IMR-90 (cell line): ENCODE data around the gene KATNAL2. TPM values are rescaled to one million over a fixed set of nuclear protein-coding genes. Genes with fewer than 3 reads are reported as not detected.

Experiments
- ATAC-seq: fragments of 200-7000 bp; cut with Tn5 transposase; 2 replicates; pipeline ENCODE4 v1.9.1; 2020; ENCODE audit warnings: low read depth, mild to moderate bottlenecking, moderate library complexity
- BruUV-seq: library from RNA; stranded (reverse); fragments of 400-500 nt; replicated peaks from 2 replicates; lab custom pipeline; 2021; lab: Mats Ljungman, UMichigan
- CTCF ChIA-PET: fragments of 300-600 bp; formaldehyde crosslinking; extraction: SDS; loops from one replicate; lab custom pipeline; 2021; ENCODE audit warnings: antibody characterized with exemption; lab: Yijun Ruan, JAX
- POLR2A ChIA-PET: fragments of 300-600 bp; sonication (Branson Sonifier 250); formaldehyde crosslinking; loops from one replicate; lab custom pipeline; 2022; ENCODE audit warnings: antibody characterized with exemption; ENCODE audit not compliant: unreplicated experiment; lab: Charles Lee
- DNase-seq: peaks from one replicate; pipeline ENCODE4 v3.0.0; 2013
- H2AFZ ChIP-seq: replicated peaks from 2 replicates; pipeline ENCODE3; 2013; ENCODE audit warnings: low read length, mild to moderate bottlenecking; ENCODE audit not compliant: poor library complexity
- H2AK5ac ChIP-seq: 2 replicates; pipeline ENCODE4 v1.6.1; 2013; ENCODE audit warnings: low read depth, low read length, inconsistent platforms
- H2AK9ac ChIP-seq: replicated peaks from 2 replicates; pipeline ENCODE3; 2013; ENCODE audit warnings: mild to moderate bottlenecking, low read depth, low read length, moderate library complexity; ENCODE audit not compliant: poor library complexity
- H2BK120ac ChIP-seq: 2 replicates; pipeline ENCODE4 v1.6.1; 2013; ENCODE audit warnings: low read depth, low read length, inconsistent platforms
- H2BK15ac ChIP-seq: 3 replicates; pipeline ENCODE4 v1.6.1; 2013; ENCODE audit warnings: low read depth, low read length, inconsistent platforms
- H2BK20ac ChIP-seq: 2 replicates; pipeline ENCODE4 v1.6.1; 2013; ENCODE audit warnings: low read depth, mild to moderate bottlenecking, inconsistent platforms, low read length, moderate library complexity
- H2BK5ac ChIP-seq: 2 replicates; pipeline ENCODE4 v1.6.1; 2013; ENCODE audit warnings: mild to moderate bottlenecking, low read depth, low read length, inconsistent platforms; ENCODE audit not compliant: poor library complexity, severe bottlenecking
- H3K14ac ChIP-seq: replicated peaks from 2 replicates; pipeline ENCODE4 v1.6.1; 2013; ENCODE audit warnings: low read depth, low read length, inconsistent platforms
- H3K18ac ChIP-seq: 2 replicates; pipeline ENCODE4 v1.6.1; 2013; ENCODE audit warnings: low read depth, low read length, control low read depth
- H3K23ac ChIP-seq: 2 replicates; pipeline ENCODE4 v1.6.1; 2013; ENCODE audit warnings: low read depth, low read length, inconsistent platforms
- H3K27ac ChIP-seq: 2 replicates; pipeline ENCODE4 v1.5.1; 2013; ENCODE audit warnings: mild to moderate bottlenecking, control low read depth, low read length; ENCODE audit not compliant: insufficient read depth
- H3K27me3 ChIP-seq: 2 replicates; pipeline ENCODE4 v1.6.1; 2013; ENCODE audit warnings: low read length; ENCODE audit not compliant: control insufficient read depth, insufficient read depth
- H3K36me3 ChIP-seq: 2 replicates; pipeline ENCODE4 v1.6.1; 2013; ENCODE audit warnings: low read length, mixed read lengths; ENCODE audit not compliant: control insufficient read depth, insufficient read depth
- H3K4ac ChIP-seq: 2 replicates; pipeline ENCODE4 v1.6.1; 2013; ENCODE audit warnings: low read depth, low read length, inconsistent platforms
- H3K4me1 ChIP-seq: 2 replicates; pipeline ENCODE4 v1.6.1; 2013; ENCODE audit warnings: low read length, mixed read lengths; ENCODE audit not compliant: control insufficient read depth, insufficient read depth
- H3K4me2 ChIP-seq: 2 replicates; pipeline ENCODE4 v1.6.1; 2013; ENCODE audit warnings: low read depth, mild to moderate bottlenecking, control low read depth, low read length, moderate library complexity
- H3K4me3 ChIP-seq: 2 replicates; pipeline ENCODE4 v1.5.1; 2013; ENCODE audit warnings: low read depth, mild to moderate bottlenecking, control low read depth, low read length, moderate library complexity; ENCODE audit not compliant: insufficient read depth
- H3K56ac ChIP-seq: 2 replicates; pipeline ENCODE4 v1.6.1; 2013; ENCODE audit warnings: low read length, inconsistent platforms; ENCODE audit not compliant: insufficient read depth; ENCODE audit errors: extremely low read depth
- H3K79me1 ChIP-seq, 2 experiments: 2 replicates each; pipeline ENCODE4 v1.6.1; 2013; ENCODE audit warnings: low read length in 2 of 2, inconsistent platforms in 1 of 2, low read depth in 1 of 2
- H3K9ac ChIP-seq: 2 replicates; pipeline ENCODE4 v1.6.1; 2013; ENCODE audit warnings: low read depth, low read length, control low read depth
- H3K9me1 ChIP-seq: 2 replicates; pipeline ENCODE4 v1.6.1; 2013; ENCODE audit warnings: low read length, inconsistent platforms; ENCODE audit not compliant: insufficient read depth
- H3K9me3 ChIP-seq: 2 replicates; pipeline ENCODE4 v1.6.1; 2013; ENCODE audit warnings: low read length; ENCODE audit not compliant: control insufficient read depth, insufficient read depth
- H4K20me1 ChIP-seq: 2 replicates; pipeline ENCODE4 v1.6.1; 2013; ENCODE audit warnings: low read length, inconsistent platforms; ENCODE audit not compliant: insufficient read depth
- H4K5ac ChIP-seq: 2 replicates; pipeline ENCODE4 v1.6.1; 2013; ENCODE audit warnings: mild to moderate bottlenecking, low read depth, low read length, control low read depth
- H4K8ac ChIP-seq, 2 experiments: 2 replicates each; pipeline ENCODE4 v1.6.1; 2013; ENCODE audit warnings: low read depth in 2 of 2, low read length in 2 of 2, control low read depth in 1 of 2, inconsistent platforms in 1 of 2
- H4K91ac ChIP-seq: 2 replicates; pipeline ENCODE4 v1.6.1; 2013; ENCODE audit warnings: low read depth, low read length, inconsistent platforms; ENCODE audit not compliant: insufficient read depth
- CHD1 ChIP-seq: IDR thresholded peaks from 2 replicates; pipeline ENCODE4 v1.6.1; 2012; ENCODE audit warnings: low read depth, low read length, improper control_type of control experiment
- MAFK ChIP-seq: IDR thresholded peaks from 2 replicates; pipeline ENCODE4 v1.6.1; 2012; ENCODE audit warnings: low read depth, low read length, improper control_type of control experiment
- MXI1 ChIP-seq: IDR thresholded peaks from 2 replicates; pipeline ENCODE4 v1.6.1; 2012; ENCODE audit warnings: low read depth, mild to moderate bottlenecking, low read length, moderate library complexity, borderline replicate concordance
- NFE2L2 ChIP-seq: fragments of 150-350 bp; IDR thresholded peaks from 2 replicates; pipeline ENCODE4 v1.6.1; 2016; ENCODE audit warnings: low read depth, mild to moderate bottlenecking, low read length
- POLR2A ChIP-seq: IDR thresholded peaks from 2 replicates; pipeline ENCODE4 v1.6.1; 2012; ENCODE audit warnings: mild to moderate bottlenecking, low read depth, low read length
- RCOR1 ChIP-seq: IDR thresholded peaks from 2 replicates; pipeline ENCODE4 v1.6.1; 2012; ENCODE audit warnings: mild to moderate bottlenecking, low read length, improper control_type of control experiment; ENCODE audit not compliant: insufficient replicate concordance
- RFX5 ChIP-seq: IDR thresholded peaks from 2 replicates; pipeline ENCODE4 v1.8.0; 2012; ENCODE audit warnings: low read depth, mild to moderate bottlenecking, low read length, moderate library complexity
- SMC3 ChIP-seq: fragments of 150-350 bp; IDR thresholded peaks from 2 replicates; pipeline ENCODE4 v1.6.1; 2016; ENCODE audit warnings: low read depth, mild to moderate bottlenecking, antibody characterized with exemption, low read length, moderate library complexity
- WGBS, 2 experiments: methylation state at CpG; one replicate each; pipeline versions ENCODE4 v1.1.5 to v1.1.7; 2013; ENCODE audit warnings: missing lambda C conversion rate in 2 of 2; ENCODE audit not compliant: insufficient read length in 1 of 2; ENCODE audit errors: extremely low coverage in 2 of 2; 5-methylcytosine and 5-hydroxymethylcytosine counted together
- dilution Hi-C: fragments of 300-500 bp; cut with HindIII; formaldehyde crosslinking; loops from one replicate; pipeline ENCODE4 v1.14.3; 2018; ENCODE audit warnings: low sequenced_read_pairs; ENCODE audit not compliant: unreplicated experiment
- in situ Hi-C: fragments of 300-500 bp; cut with MboI; formaldehyde crosslinking; loops from 3 replicates; pipeline ENCODE4 v1.14.3; 2019; ENCODE audit warnings: low sequenced_read_pairs, inconsistent platforms, mixed read lengths
- intact Hi-C: fragments of 100-400 bp; cut with micrococcal nuclease; formaldehyde crosslinking; loops from 2 replicates; pipeline ENCODE4 v1.10.0; 2022
- polyA plus RNA-seq, 3 experiments: library from polyadenylated mRNA; depleted of rRNA; stranded (reverse); fragments of >200 nt; gene quantifications; 2 replicates each; pipeline ENCODE4 v1.2.3, GENCODE V29; 2012; ENCODE audit warnings: low replicate concordance in 1 of 3
- total RNA-seq: library from RNA; depleted of rRNA; stranded (reverse); fragments of >200 nt; gene quantifications from 2 replicates; pipeline ENCODE4 v1.2.3, GENCODE V29; 2012
- TF ChIP-seq, protein P1 (sequence below): fragments of 150-350 bp; IDR thresholded peaks from 2 replicates; pipeline ENCODE4 v1.6.1; 2016; ENCODE audit warnings: low read depth, mild to moderate bottlenecking, low read length, moderate library complexity, borderline replicate concordance
- TF ChIP-seq, protein P2 (sequence below): fragments of 150-350 bp; IDR thresholded peaks from 2 replicates; pipeline ENCODE4 v1.6.1; 2017; ENCODE audit warnings: mild to moderate bottlenecking, antibody characterized with exemption, low read length, low read depth

KATNAL2 gene
- total and polyA plus RNA-seq, 2 of the 4 experiments (the other 2 are of a cell fraction), result 0.90 to 2.3 TPM

DNA sequence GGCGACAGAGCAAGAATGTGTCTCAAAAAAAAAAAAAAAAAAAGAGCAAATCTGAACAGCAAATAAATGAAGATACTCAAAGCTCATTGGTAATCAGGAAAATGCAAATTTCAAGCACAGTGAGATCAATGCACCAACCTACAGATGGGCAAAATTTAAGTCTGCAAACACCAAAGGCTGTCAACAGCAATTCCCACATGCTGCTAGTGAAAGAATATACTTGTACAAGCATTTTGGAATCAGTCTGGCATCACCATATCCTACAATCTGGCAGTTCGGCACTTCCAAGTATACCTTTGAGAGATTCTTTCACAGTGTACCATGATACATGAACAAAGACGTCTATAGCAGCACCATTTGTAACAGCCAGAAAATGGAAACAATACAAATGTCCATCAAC is 228.8 kb downstream of the KATNAL2 start:
- Histone ChIP-seq H3K56ac (no peak overlapping the region), H3K27me3 (no peaks in the 10 kb centered on the region), H2AK5ac (no peak overlapping the region), H3K9me1 (peaks cover 12% of the 10 kb centered on the region), H4K20me1 (0 out of 2 replicates have a peak, but pooled peaks cover 5% of the 10 kb centered on the region), H3K79me1 (peaks cover 16 to 62% of the 10 kb centered on the region in 2 experiments), H2BK5ac (no peak overlapping the region), H3K4ac (no peak overlapping the region), H3K4me2 (no peak overlapping the region), H4K5ac (no peak overlapping the region), H2BK15ac (no peak overlapping the region), H2BK20ac (no peak overlapping the region), H3K4me3 (no peak overlapping the region), H4K91ac (no peak overlapping the region), H3K14ac (no peak overlapping the region), H3K36me3 (no peaks in the 10 kb centered on the region), H3K4me1 (peaks cover 5% of the 10 kb centered on the region), H4K8ac (no peak overlapping the region), H3K23ac (no peak overlapping the region), H3K9me3 (no peaks in the 10 kb centered on the region), H3K18ac (no peak overlapping the region), H3K27ac (no peak overlapping the region), H2AFZ (no peak overlapping the region), H3K9ac (no peak overlapping the region), H2BK120ac (no peak overlapping the region), H2AK9ac (no peak overlapping the region)
- WGBS, 2 experiments, result no CpG with 5 or more reads among the region's 3 CpGs
- ChIA-PET CTCF (interaction anchor here (0.6 kb wide), 1 partner anchor 59 kb away, joined by 3 read pairs; no protein-coding TSS in a partner anchor), POLR2A (no interaction called here)
- BruUV-seq, result no TSS peak
- intact Hi-C loops (no loop called here), in situ Hi-C loops (no loop called here), dilution Hi-C loops (no loop called here)
- DNase-seq (no peak), ATAC-seq (no peak)
- TF ChIP-seq RFX5 (no peak), RCOR1 (no peak), POLR2A (no peak), NFE2L2 (no peak), MXI1 (no peak), MAFK (no peak), SMC3 (no peak), CHD1 (no peak)
- TF ChIP-seq, protein P1, sequence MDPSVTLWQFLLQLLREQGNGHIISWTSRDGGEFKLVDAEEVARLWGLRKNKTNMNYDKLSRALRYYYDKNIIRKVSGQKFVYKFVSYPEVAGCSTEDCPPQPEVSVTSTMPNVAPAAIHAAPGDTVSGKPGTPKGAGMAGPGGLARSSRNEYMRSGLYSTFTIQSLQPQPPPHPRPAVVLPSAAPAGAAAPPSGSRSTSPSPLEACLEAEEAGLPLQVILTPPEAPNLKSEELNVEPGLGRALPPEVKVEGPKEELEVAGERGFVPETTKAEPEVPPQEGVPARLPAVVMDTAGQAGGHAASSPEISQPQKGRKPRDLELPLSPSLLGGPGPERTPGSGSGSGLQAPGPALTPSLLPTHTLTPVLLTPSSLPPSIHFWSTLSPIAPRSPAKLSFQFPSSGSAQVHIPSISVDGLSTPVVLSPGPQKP, result no peak
- TF ChIP-seq, protein P2, sequence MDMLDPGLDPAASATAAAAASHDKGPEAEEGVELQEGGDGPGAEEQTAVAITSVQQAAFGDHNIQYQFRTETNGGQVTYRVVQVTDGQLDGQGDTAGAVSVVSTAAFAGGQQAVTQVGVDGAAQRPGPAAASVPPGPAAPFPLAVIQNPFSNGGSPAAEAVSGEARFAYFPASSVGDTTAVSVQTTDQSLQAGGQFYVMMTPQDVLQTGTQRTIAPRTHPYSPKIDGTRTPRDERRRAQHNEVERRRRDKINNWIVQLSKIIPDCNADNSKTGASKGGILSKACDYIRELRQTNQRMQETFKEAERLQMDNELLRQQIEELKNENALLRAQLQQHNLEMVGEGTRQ, result no peak
